Astrocyte (in vitro differentiated cells and primary cell): Measurements from ENCODE around the gene SLC44A5. TPM values are rescaled to one million over a fixed set of nuclear protein-coding genes. Genes with fewer than 3 reads are reported as not detected.

ENCODE experiments used
- DNase-seq: peaks from one replicate; pipeline ENCODE4 v3.0.0-alpha.2; 2010; ENCODE audit warnings: low read depth
- FAIRE-seq: peaks from 2 replicates; lab custom pipeline; 2011; peaks lifted over from hg19 to GRCh38; lab: Jason Lieb, UNC
- H2AFZ ChIP-seq: 2 replicates; pipeline ENCODE4 v1.6.0; 2012; ENCODE audit warnings: low read depth, low read length, inconsistent platforms
- H3K27ac ChIP-seq: 2 replicates; pipeline ENCODE4 v1.5.1; 2011; ENCODE audit warnings: low read depth, low read length, inconsistent platforms
- H3K27me3 ChIP-seq: 2 replicates; pipeline ENCODE4 v1.6.0; 2011; ENCODE audit warnings: low read length, inconsistent platforms; ENCODE audit not compliant: insufficient read depth
- H3K36me3 ChIP-seq: 2 replicates; pipeline ENCODE4 v1.5.1; 2011; ENCODE audit warnings: low read length, inconsistent platforms; ENCODE audit not compliant: insufficient read depth
- H3K4me1 ChIP-seq: 2 replicates; pipeline ENCODE4 v1.5.1; 2011; ENCODE audit warnings: low read length, inconsistent platforms; ENCODE audit not compliant: insufficient read depth
- H3K4me2 ChIP-seq: 2 replicates; pipeline ENCODE4 v1.6.0; 2012; ENCODE audit warnings: low read length, inconsistent platforms
- H3K4me3 ChIP-seq: 2 replicates; pipeline ENCODE4 v1.5.1; 2011; ENCODE audit warnings: low read depth, mild to moderate bottlenecking, low read length, inconsistent platforms; ENCODE audit not compliant: insufficient read depth
- H3K79me2 ChIP-seq: 2 replicates; pipeline ENCODE4 v1.6.0; 2012; ENCODE audit warnings: mild to moderate bottlenecking, low read length, inconsistent platforms; ENCODE audit not compliant: insufficient read depth
- H3K9ac ChIP-seq: 2 replicates; pipeline ENCODE4 v1.6.0; 2012; ENCODE audit warnings: mild to moderate bottlenecking, low read length, inconsistent platforms
- H3K9me3 ChIP-seq: 2 replicates; pipeline ENCODE4 v1.5.1; 2012; ENCODE audit warnings: low read depth, mild to moderate bottlenecking, low read length, inconsistent platforms; ENCODE audit not compliant: insufficient read depth
- H4K20me1 ChIP-seq: 2 replicates; pipeline ENCODE4 v1.6.0; 2012; ENCODE audit warnings: low read length, inconsistent platforms; ENCODE audit not compliant: insufficient read depth
- H3K27ac Mint-ChIP-seq: one replicate; pipeline ENCODE4 v1.8.0; 2021; ENCODE audit warnings: mild to moderate bottlenecking, mixed read lengths; ENCODE audit not compliant: unreplicated experiment
- H3K27me3 Mint-ChIP-seq: one replicate; pipeline ENCODE4 v1.8.0; 2021; ENCODE audit warnings: low read depth, mixed read lengths; ENCODE audit not compliant: unreplicated experiment
- H3K36me3 Mint-ChIP-seq: one replicate; pipeline ENCODE4 v1.8.0; 2021; ENCODE audit warnings: low read depth, mixed read lengths; ENCODE audit not compliant: unreplicated experiment
- H3K4me1 Mint-ChIP-seq: one replicate; pipeline ENCODE4 v1.8.0; 2021; ENCODE audit warnings: low read depth, mixed read lengths; ENCODE audit not compliant: unreplicated experiment
- H3K4me3 Mint-ChIP-seq: one replicate; pipeline ENCODE4 v1.8.0; 2021; ENCODE audit warnings: mild to moderate bottlenecking, moderate library complexity, mixed read lengths; ENCODE audit not compliant: unreplicated experiment
- H3K9me3 Mint-ChIP-seq: one replicate; pipeline ENCODE4 v1.8.0; 2021; ENCODE audit warnings: mild to moderate bottlenecking, mixed read lengths; ENCODE audit not compliant: unreplicated experiment
- EZH2 ChIP-seq: IDR thresholded peaks from 2 replicates; pipeline ENCODE4 v1.6.1; 2012; ENCODE audit warnings: mild to moderate bottlenecking, low read length, inconsistent platforms; ENCODE audit not compliant: insufficient read depth
- total RNA-seq: library from RNA; stranded (reverse); gene quantifications from 2 replicates; pipeline ENCODE4 v1.2.1, GENCODE V29; 2021
- TF ChIP-seq, protein P1 (sequence below): IDR thresholded peaks from 2 replicates; pipeline ENCODE4 v1.5.1; 2011; ENCODE audit warnings: low read depth, mild to moderate bottlenecking, inconsistent platforms, low read length, moderate library complexity; ENCODE audit not compliant: insufficient read depth

Gene SLC44A5
- total RNA-seq, 1 donor from 2014 or later: 2.2 TPM

- H3K4me2 ChIP-seq: no peak overlapping the region
- no peak for FAIRE-seq
- no peaks in the 10 kb centered on the region for H3K36me3 Mint-ChIP-seq
- H3K4me1 ChIP-seq: no peaks in the 10 kb centered on the region
- no peak overlapping the region for H3K27ac Mint-ChIP-seq
- no peak overlapping the region for H3K9ac ChIP-seq
- H3K27me3 Mint-ChIP-seq: no peaks in the 10 kb centered on the region
- H2AFZ ChIP-seq: no peak overlapping the region
- no peaks in the 10 kb centered on the region for H3K36me3 ChIP-seq
- H3K4me1 Mint-ChIP-seq: no peaks in the 10 kb centered on the region
- no peaks in the 10 kb centered on the region for H3K9me3 ChIP-seq
- no peak overlapping the region for H3K27ac ChIP-seq
- no peak overlapping the region for H3K4me3 ChIP-seq
- no peak overlapping the region for H3K4me3 Mint-ChIP-seq
- no peaks in the 10 kb centered on the region for H3K9me3 Mint-ChIP-seq
- H3K27me3 ChIP-seq: peaks cover 2% of the 10 kb centered on the region
- TF ChIP-seq, protein P1, sequence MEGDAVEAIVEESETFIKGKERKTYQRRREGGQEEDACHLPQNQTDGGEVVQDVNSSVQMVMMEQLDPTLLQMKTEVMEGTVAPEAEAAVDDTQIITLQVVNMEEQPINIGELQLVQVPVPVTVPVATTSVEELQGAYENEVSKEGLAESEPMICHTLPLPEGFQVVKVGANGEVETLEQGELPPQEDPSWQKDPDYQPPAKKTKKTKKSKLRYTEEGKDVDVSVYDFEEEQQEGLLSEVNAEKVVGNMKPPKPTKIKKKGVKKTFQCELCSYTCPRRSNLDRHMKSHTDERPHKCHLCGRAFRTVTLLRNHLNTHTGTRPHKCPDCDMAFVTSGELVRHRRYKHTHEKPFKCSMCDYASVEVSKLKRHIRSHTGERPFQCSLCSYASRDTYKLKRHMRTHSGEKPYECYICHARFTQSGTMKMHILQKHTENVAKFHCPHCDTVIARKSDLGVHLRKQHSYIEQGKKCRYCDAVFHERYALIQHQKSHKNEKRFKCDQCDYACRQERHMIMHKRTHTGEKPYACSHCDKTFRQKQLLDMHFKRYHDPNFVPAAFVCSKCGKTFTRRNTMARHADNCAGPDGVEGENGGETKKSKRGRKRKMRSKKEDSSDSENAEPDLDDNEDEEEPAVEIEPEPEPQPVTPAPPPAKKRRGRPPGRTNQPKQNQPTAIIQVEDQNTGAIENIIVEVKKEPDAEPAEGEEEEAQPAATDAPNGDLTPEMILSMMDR: no peak
- TF ChIP-seq EZH2: no peak
- no peaks in the 10 kb centered on the region for H3K79me2 ChIP-seq
- no peak for DNase-seq
- H4K20me1 ChIP-seq: no peaks in the 10 kb centered on the region
Observed at GRCh38 chr1:75159154-75159553, 451.8 kb downstream of the SLC44A5 start.

Other genes starting within 250 kb of the SLC44A5 start
- gene ACADM, start 113.6 kb upstream of the SLC44A5 start, total RNA-seq: 29.6 and 30.1 TPM in 2 replicates
- gene RABGGTB, start 175.1 kb upstream of the SLC44A5 start, total RNA-seq: 96.7 and 108 TPM in 2 replicates
- 0.34 and 0.43 TPM in 2 replicates for gene MSH4, start 185.8 kb upstream of the SLC44A5 start, total RNA-seq